Smooth muscle cell (in vitro differentiated cells): ENCODE measurements around the gene STX10. TPM values are rescaled to one million over a fixed set of nuclear protein-coding genes. Genes with fewer than 3 reads are reported as not detected.
"Not testable (repeated sequence)": the region's sequence is repeated elsewhere in the genome, so short reads cannot be mapped to it uniquely, and the experiment has no call there.

ENCODE experiments used
- DNase-seq: peaks from one replicate; lab custom pipeline; 2025; ENCODE audit not compliant: unreplicated experiment; lab: John Stamatoyannopoulos, UW
- H2AFZ ChIP-seq: fragments of 200-600 bp; sonication (generic); 2 replicates; pipeline ENCODE4 v1.6.0; 2016; ENCODE audit warnings: antibody characterized with exemption, low read depth, mild to moderate bottlenecking
- H3F3A ChIP-seq: fragments of 200-600 bp; sonication (generic); 2 replicates; pipeline ENCODE4 v1.6.0; 2017; ENCODE audit warnings: antibody characterized with exemption, low read depth
- H3K27ac ChIP-seq: fragments of 200-600 bp; sonication (generic); 2 replicates; pipeline ENCODE4 v1.5.1; 2016; ENCODE audit warnings: low read depth, mild to moderate bottlenecking
- H3K27me3 ChIP-seq: fragments of 200-600 bp; sonication (generic); 2 replicates; pipeline ENCODE4 v1.6.1; 2016; ENCODE audit warnings: low read depth, mild to moderate bottlenecking
- H3K36me3 ChIP-seq: fragments of 200-600 bp; sonication (generic); 2 replicates; pipeline ENCODE4 v1.5.1; 2016; ENCODE audit warnings: low read depth
- H3K4me1 ChIP-seq: fragments of 200-600 bp; sonication (generic); 2 replicates; pipeline ENCODE4 v1.5.1; 2016; ENCODE audit warnings: low read depth
- H3K4me2 ChIP-seq: fragments of 200-600 bp; sonication (generic); 2 replicates; pipeline ENCODE4 v1.6.0; 2016; ENCODE audit warnings: mild to moderate bottlenecking
- H3K4me3 ChIP-seq: fragments of 200-600 bp; sonication (generic); 2 replicates; pipeline ENCODE4 v1.5.1; 2016; ENCODE audit warnings: mild to moderate bottlenecking
- H3K79me2 ChIP-seq: fragments of 200-600 bp; sonication (generic); 2 replicates; pipeline ENCODE4 v1.6.0; 2016; ENCODE audit warnings: low read depth, mild to moderate bottlenecking
- H3K9ac ChIP-seq: fragments of 200-600 bp; sonication (generic); 2 replicates; pipeline ENCODE4 v1.6.0; 2016; ENCODE audit warnings: low read depth
- H3K9me3 ChIP-seq: fragments of 200-600 bp; sonication (generic); replicated peaks from 2 replicates; pipeline ENCODE4 v1.5.1; 2016; ENCODE audit warnings: low read depth
- H4K20me1 ChIP-seq: fragments of 200-600 bp; sonication (generic); 2 replicates; pipeline ENCODE4 v1.6.0; 2016; ENCODE audit warnings: low read depth
- WGBS: methylation state at CpG from one replicate; pipeline ENCODE4 v1.1.7; 2016; ENCODE audit warnings: low lambda C conversion rate; 5-methylcytosine and 5-hydroxymethylcytosine counted together
- polyA plus RNA-seq: library from polyadenylated mRNA; unstranded; fragments of >200 nt; fragmentation: Nextera tagmentation; extraction: Ambion mirVana; gene quantifications from 2 replicates; pipeline ENCODE4 v1.2.1, GENCODE V29; 2016
- total RNA-seq: library from RNA; depleted of rRNA; stranded (reverse); fragments of >200 nt; gene quantifications from 2 replicates; pipeline ENCODE4 v1.2.3, GENCODE V29; 2014
- TF ChIP-seq, protein P1 (sequence below): fragments of 200-600 bp; sonication (generic); IDR thresholded peaks from 2 replicates; pipeline ENCODE4 v1.5.1; 2017; ENCODE audit warnings: borderline replicate concordance, mild to moderate bottlenecking, antibody characterized with exemption; ENCODE audit not compliant: insufficient read depth, poor library complexity, severe bottlenecking

Gene STX10
- total and polyA plus RNA-seq, 2 experiments from 2014 or later = 59.6 to 69.1 TPM

DNA sequence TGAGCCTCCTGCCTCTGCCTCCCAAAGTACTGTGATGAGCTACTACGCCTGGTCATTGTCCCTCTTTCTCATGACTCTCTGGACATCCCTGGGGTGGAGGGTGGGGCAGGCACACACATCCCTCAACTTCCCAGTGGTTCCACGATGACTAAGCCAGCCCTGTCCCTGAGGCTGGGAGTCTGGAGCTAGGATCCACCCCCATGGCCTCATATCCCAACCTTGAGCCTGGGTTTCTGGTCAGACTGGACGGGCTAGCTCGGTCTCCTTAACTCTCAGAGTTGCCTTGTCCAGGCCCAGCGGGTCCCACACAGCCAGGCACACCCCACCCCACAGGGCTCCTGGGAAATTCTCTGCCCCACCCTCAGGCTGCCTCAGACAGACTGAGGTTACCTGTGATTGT is 19.6 kb upstream of the STX10 start:
- H3K4me3 ChIP-seq = no peak overlapping the region
- H3K27ac ChIP-seq = peak overlapping the region; percentile 90
- DNase-seq = no peak
- no peaks in the 10 kb centered on the region for H3K9me3 ChIP-seq
- H3K9ac ChIP-seq = no peak overlapping the region
- H3K79me2 ChIP-seq = no peaks in the 10 kb centered on the region
- H3K4me1 ChIP-seq = peaks cover 21% of the 10 kb centered on the region
- H3K4me2 ChIP-seq = peak overlapping the region; percentile 51
- 14% methylated on average over 5 of the region's 5 CpGs for WGBS
- H4K20me1 ChIP-seq = no peaks in the 10 kb centered on the region
- no peak overlapping the region for H2AFZ ChIP-seq
- TF ChIP-seq, protein P1, sequence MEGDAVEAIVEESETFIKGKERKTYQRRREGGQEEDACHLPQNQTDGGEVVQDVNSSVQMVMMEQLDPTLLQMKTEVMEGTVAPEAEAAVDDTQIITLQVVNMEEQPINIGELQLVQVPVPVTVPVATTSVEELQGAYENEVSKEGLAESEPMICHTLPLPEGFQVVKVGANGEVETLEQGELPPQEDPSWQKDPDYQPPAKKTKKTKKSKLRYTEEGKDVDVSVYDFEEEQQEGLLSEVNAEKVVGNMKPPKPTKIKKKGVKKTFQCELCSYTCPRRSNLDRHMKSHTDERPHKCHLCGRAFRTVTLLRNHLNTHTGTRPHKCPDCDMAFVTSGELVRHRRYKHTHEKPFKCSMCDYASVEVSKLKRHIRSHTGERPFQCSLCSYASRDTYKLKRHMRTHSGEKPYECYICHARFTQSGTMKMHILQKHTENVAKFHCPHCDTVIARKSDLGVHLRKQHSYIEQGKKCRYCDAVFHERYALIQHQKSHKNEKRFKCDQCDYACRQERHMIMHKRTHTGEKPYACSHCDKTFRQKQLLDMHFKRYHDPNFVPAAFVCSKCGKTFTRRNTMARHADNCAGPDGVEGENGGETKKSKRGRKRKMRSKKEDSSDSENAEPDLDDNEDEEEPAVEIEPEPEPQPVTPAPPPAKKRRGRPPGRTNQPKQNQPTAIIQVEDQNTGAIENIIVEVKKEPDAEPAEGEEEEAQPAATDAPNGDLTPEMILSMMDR = no peak
- H3F3A ChIP-seq = peaks cover 36% of the 10 kb centered on the region
- H3K36me3 ChIP-seq = no peaks in the 10 kb centered on the region
- no peaks in the 10 kb centered on the region for H3K27me3 ChIP-seq

DNA sequence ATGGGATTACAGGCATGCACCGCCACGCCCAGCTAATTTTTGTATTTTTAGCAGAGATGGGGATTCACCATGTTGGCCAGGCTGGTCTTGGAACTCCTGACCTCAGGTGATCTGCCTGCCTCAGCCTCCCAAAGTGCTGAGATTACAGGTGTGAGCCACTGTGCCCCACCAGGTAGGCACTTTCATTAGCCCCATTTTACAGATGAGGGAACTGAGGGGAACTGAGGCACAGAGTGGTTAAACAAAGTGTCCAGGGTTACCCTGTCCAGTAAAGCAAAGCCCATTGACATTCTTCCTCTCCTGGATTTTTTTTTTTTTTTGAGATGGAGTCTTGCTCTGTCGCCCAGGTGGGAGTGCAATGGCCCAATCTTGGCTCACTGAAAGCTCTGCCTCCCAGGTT is 16.0 kb upstream of the STX10 start:
- H3K4me2 ChIP-seq, H3K36me3 ChIP-seq, H3K4me3 ChIP-seq, H3K27me3 ChIP-seq, H3K9me3 ChIP-seq, H3K79me2 ChIP-seq, H3K9ac ChIP-seq, DNase-seq, H4K20me1 ChIP-seq, H2AFZ ChIP-seq: not testable (repeated sequence)
- Histone ChIP-seq H3K4me1 (peaks cover 45% of the 10 kb centered on the region), H3F3A (peaks cover 54% of the 10 kb centered on the region), H3K27ac (peak overlapping the region; percentile 90)
- 100% methylated on average over 3 of the region's 3 CpGs for WGBS

DNA sequence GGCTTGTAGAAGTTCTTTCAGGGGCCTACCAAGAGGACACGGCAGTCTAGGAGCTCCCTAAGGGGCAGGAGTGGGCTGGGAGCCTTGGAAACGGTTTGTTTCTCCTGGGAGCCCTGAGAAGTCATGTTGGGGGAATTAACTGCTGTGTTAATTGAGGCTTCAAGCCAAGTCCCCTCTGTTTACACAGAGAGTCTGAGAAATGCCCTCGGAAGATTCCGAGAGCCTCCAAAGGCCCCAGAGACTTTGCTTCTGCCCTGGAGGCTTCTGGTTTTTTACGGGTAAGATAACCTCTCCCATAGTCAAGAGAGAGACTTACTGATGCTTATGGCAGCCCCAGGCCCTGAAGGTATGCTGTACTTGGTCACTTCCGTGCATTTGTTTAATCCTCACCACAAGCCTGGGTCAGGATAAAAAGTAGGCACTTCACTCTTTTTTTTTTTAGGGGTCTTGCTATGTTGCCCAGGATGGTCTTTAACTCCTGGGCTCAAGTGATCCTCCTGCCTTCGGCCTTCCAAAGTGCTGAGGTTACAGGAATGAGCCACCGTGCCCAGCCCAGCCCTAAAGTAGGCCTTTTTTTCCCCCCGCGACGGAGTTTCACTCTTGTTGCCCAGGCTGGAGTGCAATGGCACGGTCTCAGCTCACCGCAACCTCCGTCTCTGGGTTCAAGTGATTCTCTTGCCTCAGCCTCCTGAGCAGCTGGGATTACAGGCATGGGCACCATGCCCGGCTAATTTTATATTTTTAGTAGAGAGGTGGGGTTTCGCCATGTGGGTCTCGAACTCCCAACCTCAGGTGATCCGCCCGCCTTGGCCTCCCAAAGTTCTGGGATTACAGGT is 15.2 kb upstream of the STX10 start:
- WGBS = 61% methylated on average over 19 of the region's 19 CpGs
- Histone ChIP-seq H3K27ac (peak overlapping the region; percentile 90), H3K36me3 (no peaks in the 10 kb centered on the region), H4K20me1 (no peaks in the 10 kb centered on the region), H3K4me1 (peaks cover 45% of the 10 kb centered on the region), H3F3A (peaks cover 53% of the 10 kb centered on the region), H3K9ac (peak overlapping the region; percentile 63), H3K79me2 (no peaks in the 10 kb centered on the region), H2AFZ (peak overlapping the region; percentile 64), H3K9me3 (no peaks in the 10 kb centered on the region), H3K4me3 (no peak overlapping the region), H3K4me2 (peak overlapping the region; percentile 83), H3K27me3 (no peaks in the 10 kb centered on the region)
- no peak for DNase-seq
- TF ChIP-seq, protein P1 = no peak

DNA sequence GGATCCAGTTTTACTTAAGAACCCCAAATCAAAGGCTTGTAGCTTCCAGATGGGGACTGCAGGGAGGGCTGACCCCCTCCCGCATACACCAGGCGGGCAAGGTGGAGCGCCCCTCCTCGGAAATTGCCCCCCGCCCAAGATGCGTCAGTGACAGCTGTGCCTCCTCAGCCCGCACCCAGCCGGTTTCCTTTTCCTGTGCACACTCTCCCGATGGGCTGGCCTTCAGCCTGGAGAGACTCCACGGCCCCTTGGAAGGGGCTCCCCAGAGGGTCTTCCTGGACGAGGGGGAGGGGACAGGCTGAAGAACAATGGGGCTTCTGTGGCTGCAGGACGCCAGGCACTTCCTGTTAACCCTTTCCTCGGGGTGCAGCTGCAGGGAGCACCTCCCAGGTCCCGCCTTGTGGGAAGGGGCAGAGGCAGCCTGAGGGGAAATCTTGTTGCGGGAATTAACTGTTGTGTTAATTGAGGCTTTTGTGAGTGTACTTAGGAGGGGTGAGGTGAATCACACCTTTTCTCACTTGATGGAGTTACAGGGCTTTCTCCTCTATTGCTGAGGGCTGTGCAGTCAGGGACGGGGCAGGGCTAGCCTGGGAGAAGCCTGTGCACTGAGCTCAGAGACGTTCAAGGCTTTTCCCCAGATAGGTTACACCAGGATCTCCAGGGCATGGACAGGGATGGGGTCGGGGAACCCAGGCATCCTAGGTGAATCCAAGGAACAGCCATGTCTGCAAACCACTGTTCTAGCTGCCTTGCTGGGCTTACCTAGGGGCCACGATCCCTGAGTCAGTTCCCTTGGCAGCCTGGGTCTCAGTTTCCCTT is 14.4 kb upstream of the STX10 start:
- Histone ChIP-seq H3K4me2 (peak overlapping the region; percentile 83), H3K36me3 (no peaks in the 10 kb centered on the region), H3K9me3 (no peaks in the 10 kb centered on the region), H3K27ac (peak overlapping the region; percentile 90), H2AFZ (peak overlapping the region; percentile 64), H3K4me3 (peak overlapping the region; percentile 41), H3K4me1 (peaks cover 45% of the 10 kb centered on the region), H3F3A (peaks cover 52% of the 10 kb centered on the region), H3K9ac (peak overlapping the region; percentile 63), H3K27me3 (no peaks in the 10 kb centered on the region), H4K20me1 (no peaks in the 10 kb centered on the region), H3K79me2 (no peaks in the 10 kb centered on the region)
- DNase-seq = peak; percentile 56
- TF ChIP-seq, protein P1 = no peak
- WGBS = 3% methylated on average over 18 of the region's 19 CpGs
